Bronchial epithelial cell (primary cell): Measurements from ENCODE around the gene IQSEC1. TPM values are rescaled to one million over a fixed set of nuclear protein-coding genes. Genes with fewer than 3 reads are reported as not detected.

Experiments used
- DNase-seq: peaks from one replicate; pipeline ENCODE4 v3.0.0-alpha.2; 2010; ENCODE audit warnings: low read depth
- FAIRE-seq: peaks from 2 replicates; lab custom pipeline; 2011; peaks lifted over from hg19 to GRCh38; lab: Jason Lieb, UNC
- H3K27me3 ChIP-seq: 2 replicates; pipeline ENCODE4 v1.5.1; 2011; ENCODE audit warnings: low read length; ENCODE audit not compliant: control insufficient read depth, insufficient read depth
- H3K36me3 ChIP-seq: 2 replicates; pipeline ENCODE4 v1.5.1; 2011; ENCODE audit warnings: low read length; ENCODE audit not compliant: control insufficient read depth, insufficient read depth
- H3K4me3 ChIP-seq: 2 replicates; pipeline ENCODE4 v1.5.1; 2011; ENCODE audit warnings: mild to moderate bottlenecking, low read depth, low read length, control low read depth
- CTCF ChIP-seq: IDR thresholded peaks from 2 replicates; pipeline ENCODE4 v1.5.1; 2011; ENCODE audit warnings: mild to moderate bottlenecking, moderate library complexity, low read length, control low read depth, inconsistent platforms; ENCODE audit not compliant: insufficient read depth, severe bottlenecking
- total RNA-seq: library from RNA; depleted of rRNA; stranded (reverse); fragments of >200 nt; gene quantifications from 2 replicates; pipeline ENCODE4 v1.2.1, GENCODE V29; 2014

Gene IQSEC1
- total RNA-seq, 1 donor from 2014 or later: 6.6 TPM

- no peak for FAIRE-seq
- Histone ChIP-seq H3K36me3 (no peaks in the 10 kb centered on the region), H3K27me3 (no peaks in the 10 kb centered on the region), H3K4me3 (no peak overlapping the region)
- no peak for DNase-seq
- no peak for TF ChIP-seq CTCF
Measured at GRCh38 chr3:13105181-13105895, 32.1 kb upstream of the IQSEC1 start.

GRCh38 chr3:13104511-13104910 lies 31.3 kb upstream of the IQSEC1 start:
- Histone ChIP-seq H3K36me3 (no peaks in the 10 kb centered on the region), H3K4me3 (no peak overlapping the region), H3K27me3 (peaks cover 2% of the 10 kb centered on the region)
- FAIRE-seq (no peak), DNase-seq (no peak)
- TF ChIP-seq CTCF: no peak

GRCh38 chr3:13103416-13104058 lies 30.3 kb upstream of the IQSEC1 start:
- FAIRE-seq: no peak
- no peaks in the 10 kb centered on the region for H3K36me3 ChIP-seq
- peaks cover 2% of the 10 kb centered on the region for H3K27me3 ChIP-seq
- no peak overlapping the region for H3K4me3 ChIP-seq
- DNase-seq: no peak
- TF ChIP-seq CTCF: no peak

GRCh38 chr3:13102386-13103345 lies 29.4 kb upstream of the IQSEC1 start:
- Histone ChIP-seq H3K27me3 (peaks cover 2% of the 10 kb centered on the region), H3K36me3 (no peaks in the 10 kb centered on the region), H3K4me3 (no peak overlapping the region)
- FAIRE-seq (no peak), DNase-seq (no peak)
- no peak for TF ChIP-seq CTCF

GRCh38 chr3:13099707-13100106 lies 26.5 kb upstream of the IQSEC1 start:
- TF ChIP-seq CTCF: no peak
- DNase-seq (no peak), FAIRE-seq (no peak)
- no peaks in the 10 kb centered on the region for H3K36me3 ChIP-seq
- no peak overlapping the region for H3K4me3 ChIP-seq
- H3K27me3 ChIP-seq: peaks cover 2% of the 10 kb centered on the region
